ENCODE data around the gene RUVBL2. TPM values are rescaled to one million over a fixed set of nuclear protein-coding genes. Genes with fewer than 3 reads are reported as not detected.

The RUVBL2 gene
- total and polyA plus RNA-seq, 4 donors = 80.4 to 109 (median 104) TPM

DNA sequence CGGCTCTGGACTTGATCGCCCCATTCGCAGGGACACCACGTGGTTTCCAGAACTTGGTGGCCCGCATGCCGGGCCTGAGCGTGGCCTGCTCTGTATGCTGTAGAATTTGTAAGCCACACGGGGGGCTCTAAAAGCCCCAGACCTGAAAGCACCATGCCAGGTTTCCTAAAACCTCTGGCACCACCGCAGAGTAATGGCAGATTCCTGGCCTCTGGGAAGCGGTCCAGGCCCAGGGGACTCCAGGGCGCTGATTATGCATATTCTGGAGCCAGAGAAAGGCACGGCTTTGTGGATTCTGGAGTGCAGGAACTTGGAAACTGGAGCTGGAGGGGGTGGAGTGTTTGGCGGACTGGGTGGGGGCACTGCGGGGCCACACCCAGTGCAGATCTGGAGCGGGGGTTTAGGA, 24.9 kb upstream of the RUVBL2 start:
- no peak overlapping the region for H3K4me3 ChIP-seq (ENCODE audit: low read depth, low read length)
- H3K9me3 ChIP-seq (ENCODE audit: control insufficient read depth, insufficient read depth, low read length) = no peaks in the 10 kb centered on the region
- H3K4me1 ChIP-seq (ENCODE audit: control insufficient read depth, insufficient read depth, low read length) = peaks cover 26% of the 10 kb centered on the region
- no peak for DNase-seq (ENCODE audit: low read depth in 4 of 6, low spot score in 6 of 6)
- H3K27me3 ChIP-seq (ENCODE audit: control insufficient read depth, insufficient read depth, low read length) = no peaks in the 10 kb centered on the region
- H3K36me3 ChIP-seq (ENCODE audit: control insufficient read depth, insufficient read depth, low read length) = peaks cover 61% of the 10 kb centered on the region
- WGBS (ENCODE audit: insufficient coverage) = 94% methylated on average over 15 of the region's 15 CpGs
- no peak overlapping the region for H3K27ac ChIP-seq (ENCODE audit: low read depth, low read length)

- no peaks in the 10 kb centered on the region for H3K27me3 ChIP-seq (ENCODE audit: control insufficient read depth, insufficient read depth, low read length)
- peaks cover 20% of the 10 kb centered on the region for H3K4me1 ChIP-seq (ENCODE audit: control insufficient read depth, insufficient read depth, low read length)
- no peaks in the 10 kb centered on the region for H3K9me3 ChIP-seq (ENCODE audit: control insufficient read depth, insufficient read depth, low read length)
- DNase-seq (ENCODE audit: low read depth in 4 of 6, low spot score in 6 of 6) = no peak
- WGBS (ENCODE audit: insufficient coverage) = 95% methylated on average over 38 of the region's 45 CpGs
- H3K4me3 ChIP-seq (ENCODE audit: low read depth, low read length) = no peak overlapping the region
- peaks cover 68% of the 10 kb centered on the region for H3K36me3 ChIP-seq (ENCODE audit: control insufficient read depth, insufficient read depth, low read length)
- H3K27ac ChIP-seq (ENCODE audit: low read depth, low read length) = no peak overlapping the region
Observed at GRCh38 chr19:48969276-48970138, 24.2 kb upstream of the RUVBL2 start.

- 95% methylated on average over 20 of the region's 23 CpGs for WGBS (ENCODE audit: insufficient coverage)
- Histone ChIP-seq H3K27ac (ENCODE audit: low read depth, low read length) (no peak overlapping the region), H3K4me3 (ENCODE audit: low read depth, low read length) (no peak overlapping the region)
Observed at GRCh38 chr19:48970139-48970766, 23.4 kb upstream of the RUVBL2 start.

GRCh38 chr19:48970923-48971395, 22.7 kb upstream of the RUVBL2 start:
- no peaks in the 10 kb centered on the region for H3K27me3 ChIP-seq (ENCODE audit: control insufficient read depth, insufficient read depth, low read length)
- H3K4me1 ChIP-seq (ENCODE audit: control insufficient read depth, insufficient read depth, low read length) = peaks cover 14% of the 10 kb centered on the region
- peak in 4 of 6 donors; percentile 77 to 94 (median 86) for DNase-seq (ENCODE audit: low read depth in 4 of 6, low spot score in 6 of 6)
- no peak overlapping the region for H3K4me3 ChIP-seq (ENCODE audit: low read depth, low read length)
- no peak overlapping the region for H3K27ac ChIP-seq (ENCODE audit: low read depth, low read length)
- peaks cover 73% of the 10 kb centered on the region for H3K36me3 ChIP-seq (ENCODE audit: control insufficient read depth, insufficient read depth, low read length)
- H3K9me3 ChIP-seq (ENCODE audit: control insufficient read depth, insufficient read depth, low read length) = no peaks in the 10 kb centered on the region
- WGBS (ENCODE audit: insufficient coverage) = 13% methylated on average over 14 of the region's 19 CpGs

More at GRCh38 chr19:48970139-48970766, 23.4 kb upstream of the RUVBL2 start:
- peaks cover 16% of the 10 kb centered on the region for H3K4me1 ChIP-seq (ENCODE audit: control insufficient read depth, insufficient read depth, low read length)
- no peaks in the 10 kb centered on the region for H3K9me3 ChIP-seq (ENCODE audit: control insufficient read depth, insufficient read depth, low read length)
- H3K36me3 ChIP-seq (ENCODE audit: control insufficient read depth, insufficient read depth, low read length) = peaks cover 73% of the 10 kb centered on the region
- no peak for DNase-seq (ENCODE audit: low read depth in 4 of 6, low spot score in 6 of 6)
- H3K27me3 ChIP-seq (ENCODE audit: control insufficient read depth, insufficient read depth, low read length) = no peaks in the 10 kb centered on the region

DNA sequence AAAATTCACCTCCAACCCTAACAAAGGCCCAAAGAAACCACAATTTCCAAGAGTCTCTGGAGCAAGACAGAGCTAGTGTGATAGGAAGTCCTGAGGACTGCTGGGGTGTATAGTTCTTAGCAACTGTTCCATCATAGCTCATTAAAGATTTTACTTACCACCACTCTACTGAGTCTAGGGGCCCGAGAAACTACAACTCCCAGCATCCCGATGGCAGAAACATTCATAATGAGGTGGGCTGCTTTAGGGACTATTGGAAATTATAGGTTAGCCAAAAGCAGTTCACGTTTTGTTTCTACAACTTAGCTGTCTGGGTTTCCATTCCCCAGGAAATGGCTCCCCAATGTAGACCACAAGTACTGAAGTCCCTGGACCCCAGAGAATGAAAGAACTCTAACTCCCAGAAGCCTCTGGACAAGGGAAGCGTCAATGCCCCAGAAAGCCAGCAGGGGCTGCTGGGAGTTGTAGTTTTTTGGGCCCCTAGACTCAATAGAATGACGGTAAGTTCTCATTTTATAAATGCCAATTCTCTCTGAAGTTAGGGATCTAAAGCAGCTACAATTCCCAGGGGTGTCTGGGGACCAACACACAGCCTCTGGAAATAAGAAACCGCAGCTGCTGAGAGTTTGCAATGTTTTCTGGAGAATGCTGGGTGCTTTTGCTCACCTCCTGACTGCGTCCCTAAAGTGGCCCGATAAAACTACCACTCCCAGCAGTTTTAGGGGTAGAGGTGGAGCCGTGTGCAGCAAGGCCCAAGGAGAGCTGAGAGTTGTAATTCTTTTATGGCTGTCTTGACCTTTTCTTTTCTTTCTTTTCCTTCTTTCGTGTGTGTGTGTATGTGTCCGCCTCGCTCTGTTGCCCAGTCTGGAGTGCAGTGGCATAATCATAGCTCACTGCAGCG, 17.5 kb upstream of the RUVBL2 start:
- no peak overlapping the region for H3K27ac ChIP-seq (ENCODE audit: low read depth, low read length)
- H3K4me1 ChIP-seq (ENCODE audit: control insufficient read depth, insufficient read depth, low read length) = no peaks in the 10 kb centered on the region
- H3K4me3 ChIP-seq (ENCODE audit: low read depth, low read length) = no peak overlapping the region
- DNase-seq (ENCODE audit: low read depth in 4 of 6, low spot score in 6 of 6) = peak in 2 of 6 donors; percentile 65 to 88
- H3K27me3 ChIP-seq (ENCODE audit: control insufficient read depth, insufficient read depth, low read length) = no peaks in the 10 kb centered on the region
- 77% methylated on average over 7 of the region's 13 CpGs for WGBS (ENCODE audit: insufficient coverage)
- H3K36me3 ChIP-seq (ENCODE audit: control insufficient read depth, insufficient read depth, low read length) = peaks cover 66% of the 10 kb centered on the region
- no peaks in the 10 kb centered on the region for H3K9me3 ChIP-seq (ENCODE audit: control insufficient read depth, insufficient read depth, low read length)

DNA sequence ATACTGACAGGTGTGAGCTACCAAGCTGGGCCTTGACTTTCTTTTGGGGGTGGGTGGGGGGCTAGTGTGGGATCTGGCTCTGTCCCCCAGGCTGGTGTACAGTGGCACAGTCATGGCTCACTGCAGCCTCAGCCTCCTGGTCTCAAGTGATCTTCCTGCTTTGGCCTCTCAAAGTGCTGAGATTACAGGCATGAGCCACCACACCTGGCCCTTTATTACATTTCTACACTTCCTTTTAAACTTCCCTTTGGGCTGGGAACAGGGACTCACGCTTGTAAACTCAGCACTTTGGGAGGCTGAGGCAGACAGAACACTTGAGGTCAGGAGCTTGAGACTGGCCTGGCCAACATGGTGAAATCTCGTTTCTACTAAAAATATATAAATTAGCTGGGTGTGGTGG, 16.6 kb upstream of the RUVBL2 start:
- H3K4me3 ChIP-seq (ENCODE audit: low read depth, low read length) = no peak overlapping the region
- WGBS (ENCODE audit: insufficient coverage) = no CpG with 5 or more reads among the region's 2 CpGs

GRCh38 chr19:48982280-48982679, 11.4 kb upstream of the RUVBL2 start:
- no peak overlapping the region for H3K27ac ChIP-seq (ENCODE audit: low read depth, low read length)
- WGBS (ENCODE audit: insufficient coverage) = 91% methylated on average over 5 of the region's 9 CpGs
- DNase-seq (ENCODE audit: low read depth in 4 of 6, low spot score in 6 of 6) = no peak
- no peaks in the 10 kb centered on the region for H3K27me3 ChIP-seq (ENCODE audit: control insufficient read depth, insufficient read depth, low read length)
- peaks cover 81% of the 10 kb centered on the region for H3K36me3 ChIP-seq (ENCODE audit: control insufficient read depth, insufficient read depth, low read length)
- H3K9me3 ChIP-seq (ENCODE audit: control insufficient read depth, insufficient read depth, low read length) = no peaks in the 10 kb centered on the region
- no peak overlapping the region for H3K4me3 ChIP-seq (ENCODE audit: low read depth, low read length)
- H3K4me1 ChIP-seq (ENCODE audit: control insufficient read depth, insufficient read depth, low read length) = no peaks in the 10 kb centered on the region

More for the DNA sequence above, 16.6 kb upstream of the RUVBL2 start:
- H3K9me3 ChIP-seq (ENCODE audit: control insufficient read depth, insufficient read depth, low read length) = no peaks in the 10 kb centered on the region
- H3K27ac ChIP-seq (ENCODE audit: low read depth, low read length) = no peak overlapping the region
- no peaks in the 10 kb centered on the region for H3K4me1 ChIP-seq (ENCODE audit: control insufficient read depth, insufficient read depth, low read length)
- peaks cover 68% of the 10 kb centered on the region for H3K36me3 ChIP-seq (ENCODE audit: control insufficient read depth, insufficient read depth, low read length)
- H3K27me3 ChIP-seq (ENCODE audit: control insufficient read depth, insufficient read depth, low read length) = no peaks in the 10 kb centered on the region
- DNase-seq (ENCODE audit: low read depth in 4 of 6, low spot score in 6 of 6) = no peak

DNA sequence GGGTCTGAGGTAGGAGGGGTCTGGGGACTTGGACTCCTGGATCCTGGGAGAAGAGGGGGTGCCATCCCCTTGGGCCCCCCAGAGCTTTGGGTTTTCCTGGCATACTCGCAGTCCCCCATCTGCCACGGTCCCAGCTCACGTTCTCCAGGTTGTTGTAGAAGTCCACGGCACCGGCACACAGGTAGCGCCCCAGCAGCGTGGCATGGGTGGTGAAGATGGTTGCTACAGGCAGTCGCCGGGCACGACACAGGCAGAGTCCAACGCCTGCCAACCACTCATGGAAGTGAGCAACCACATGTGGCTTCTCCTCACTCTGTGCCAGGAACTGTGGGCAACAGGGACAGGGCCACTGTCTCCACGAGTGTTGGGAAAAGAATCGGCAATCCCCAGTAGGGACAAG, 8.0 kb upstream of the RUVBL2 start:
- no peaks in the 10 kb centered on the region for H3K27me3 ChIP-seq (ENCODE audit: control insufficient read depth, insufficient read depth, low read length)
- H3K36me3 ChIP-seq (ENCODE audit: control insufficient read depth, insufficient read depth, low read length) = peaks cover 88% of the 10 kb centered on the region
- H3K9me3 ChIP-seq (ENCODE audit: control insufficient read depth, insufficient read depth, low read length) = no peaks in the 10 kb centered on the region
- 94% methylated on average over 13 of the region's 13 CpGs for WGBS (ENCODE audit: insufficient coverage)
- peaks cover 3% of the 10 kb centered on the region for H3K4me1 ChIP-seq (ENCODE audit: control insufficient read depth, insufficient read depth, low read length)
- DNase-seq (ENCODE audit: low read depth in 4 of 6, low spot score in 6 of 6) = no peak
- no peak overlapping the region for H3K27ac ChIP-seq (ENCODE audit: low read depth, low read length)
- no peak overlapping the region for H3K4me3 ChIP-seq (ENCODE audit: low read depth, low read length)

- no peak for DNase-seq (ENCODE audit: low read depth in 4 of 6, low spot score in 6 of 6)
- Histone ChIP-seq H3K9me3 (ENCODE audit: control insufficient read depth, insufficient read depth, low read length) (no peaks in the 10 kb centered on the region), H3K27me3 (ENCODE audit: control insufficient read depth, insufficient read depth, low read length) (no peaks in the 10 kb centered on the region), H3K4me3 (ENCODE audit: low read depth, low read length) (no peak overlapping the region), H3K36me3 (ENCODE audit: control insufficient read depth, insufficient read depth, low read length) (peaks cover 90% of the 10 kb centered on the region), H3K27ac (ENCODE audit: low read depth, low read length) (no peak overlapping the region), H3K4me1 (ENCODE audit: control insufficient read depth, insufficient read depth, low read length) (peaks cover 8% of the 10 kb centered on the region)
- WGBS (ENCODE audit: insufficient coverage) = 85% methylated on average over 1 of the region's 3 CpGs
Observed at GRCh38 chr19:48986211-48986610, 7.5 kb upstream of the RUVBL2 start.

All from spinal cord (tissue), 10 donors.